SK-N-SH (cell line): ENCODE results near the gene ABCB6.

Experiments used
- CHD2 ChIP-seq: fragments of 150-350 bp; IDR thresholded peaks from 2 replicates; pipeline ENCODE4 v1.6.1; 2018; ENCODE audit warnings: low read length; ENCODE audit not compliant: partially characterized antibody
- EP300 ChIP-seq, 2 experiments: IDR thresholded peaks; 2 replicates each; pipeline versions ENCODE4 v1.4.0 to v1.6.1; 2012; ENCODE audit warnings: borderline replicate concordance in 1 of 2, low read depth in 1 of 2, low read length in 1 of 2
- JUND ChIP-seq: IDR thresholded peaks from 2 replicates; pipeline ENCODE4 v1.4.0; 2012
- NFIC ChIP-seq: IDR thresholded peaks from 2 replicates; pipeline ENCODE4 v1.4.0; 2012; ENCODE audit warnings: borderline replicate concordance
- RAD21 ChIP-seq: IDR thresholded peaks from 2 replicates; pipeline ENCODE4 v1.6.1; 2012; ENCODE audit warnings: mild to moderate bottlenecking, low read length
- RCOR1 ChIP-seq: fragments of 150-350 bp; IDR thresholded peaks from 2 replicates; pipeline ENCODE4 v1.6.1; 2017; ENCODE audit warnings: antibody characterized with exemption, low read length
- SIN3A ChIP-seq: IDR thresholded peaks from 2 replicates; pipeline ENCODE4 v1.6.1; 2012; ENCODE audit warnings: low read depth, mild to moderate bottlenecking, low read length, moderate library complexity, borderline replicate concordance
- TCF12 ChIP-seq: IDR thresholded peaks from 2 replicates; pipeline ENCODE4 v1.4.0; 2012
- TF ChIP-seq, protein P1 (sequence below): fragments of 200-600 bp; sonication (generic); IDR thresholded peaks from 2 replicates; pipeline ENCODE4 v1.6.1; 2017; ENCODE audit warnings: antibody characterized with exemption, mild to moderate bottlenecking, moderate library complexity

DNA sequence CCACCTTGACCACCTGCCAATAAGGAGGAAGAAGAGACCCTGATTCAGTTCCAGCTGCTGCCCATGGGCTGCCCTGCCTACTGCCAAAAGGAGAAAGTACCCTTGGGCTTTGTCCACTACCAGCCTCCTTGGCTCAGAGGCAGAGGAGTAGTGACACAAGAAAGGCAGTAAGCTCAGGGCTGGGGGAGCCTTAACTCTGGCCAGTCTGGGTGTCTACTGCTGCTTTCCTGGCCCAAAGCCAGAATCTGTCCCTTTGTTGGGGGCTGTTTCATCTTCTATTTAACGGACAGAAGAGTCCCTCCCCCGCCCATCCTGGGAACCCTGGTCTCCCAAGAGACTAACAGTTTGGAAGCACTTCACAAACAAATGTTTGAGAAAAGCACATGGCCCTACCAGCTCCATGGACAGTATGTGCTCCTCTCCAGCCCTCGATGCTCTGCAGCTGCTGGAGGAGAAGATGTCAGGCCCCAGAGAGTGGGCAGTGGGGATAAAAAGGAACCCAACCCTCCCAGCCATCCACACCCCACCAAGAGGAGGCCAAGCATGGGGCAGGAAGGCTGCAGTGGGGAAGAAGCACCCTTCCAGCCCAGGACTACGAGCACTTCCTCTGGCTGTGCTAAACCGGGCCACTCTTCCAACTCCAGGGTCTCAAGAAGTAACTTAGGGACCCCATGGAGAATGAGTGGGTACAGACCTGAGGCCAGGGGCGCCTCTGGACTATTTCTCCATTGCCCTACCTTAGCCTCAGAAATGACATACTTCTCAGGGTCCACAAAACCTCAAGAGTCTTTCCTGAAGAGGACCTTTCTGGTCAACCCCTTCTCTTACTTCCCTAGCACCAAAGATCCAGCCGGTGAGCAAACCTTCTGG is 9.5 kb upstream of the ABCB6 start:
- TF ChIP-seq RCOR1 (no peak), RAD21 (no peak), CHD2 (no peak), EP300 (IDR thresholded peaks at IDR 0.05; ENCODE audit: borderline replicate concordance in 1 of 2, low read depth in 1 of 2, low read length in 1 of 2) (no peak), NFIC (no peak), SIN3A (no peak), JUND (no peak), TCF12 (no peak)
- TF ChIP-seq, protein P1, sequence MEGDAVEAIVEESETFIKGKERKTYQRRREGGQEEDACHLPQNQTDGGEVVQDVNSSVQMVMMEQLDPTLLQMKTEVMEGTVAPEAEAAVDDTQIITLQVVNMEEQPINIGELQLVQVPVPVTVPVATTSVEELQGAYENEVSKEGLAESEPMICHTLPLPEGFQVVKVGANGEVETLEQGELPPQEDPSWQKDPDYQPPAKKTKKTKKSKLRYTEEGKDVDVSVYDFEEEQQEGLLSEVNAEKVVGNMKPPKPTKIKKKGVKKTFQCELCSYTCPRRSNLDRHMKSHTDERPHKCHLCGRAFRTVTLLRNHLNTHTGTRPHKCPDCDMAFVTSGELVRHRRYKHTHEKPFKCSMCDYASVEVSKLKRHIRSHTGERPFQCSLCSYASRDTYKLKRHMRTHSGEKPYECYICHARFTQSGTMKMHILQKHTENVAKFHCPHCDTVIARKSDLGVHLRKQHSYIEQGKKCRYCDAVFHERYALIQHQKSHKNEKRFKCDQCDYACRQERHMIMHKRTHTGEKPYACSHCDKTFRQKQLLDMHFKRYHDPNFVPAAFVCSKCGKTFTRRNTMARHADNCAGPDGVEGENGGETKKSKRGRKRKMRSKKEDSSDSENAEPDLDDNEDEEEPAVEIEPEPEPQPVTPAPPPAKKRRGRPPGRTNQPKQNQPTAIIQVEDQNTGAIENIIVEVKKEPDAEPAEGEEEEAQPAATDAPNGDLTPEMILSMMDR, result no peak
